ENCODE measurements around the gene POPDC3. TPM values are rescaled to one million over a fixed set of nuclear protein-coding genes. Genes with fewer than 3 reads are reported as not detected.

POPDC3 gene
- total and polyA plus RNA-seq, 2 experiments from 2014 or later: 0.93 to 1.5 TPM

DNA sequence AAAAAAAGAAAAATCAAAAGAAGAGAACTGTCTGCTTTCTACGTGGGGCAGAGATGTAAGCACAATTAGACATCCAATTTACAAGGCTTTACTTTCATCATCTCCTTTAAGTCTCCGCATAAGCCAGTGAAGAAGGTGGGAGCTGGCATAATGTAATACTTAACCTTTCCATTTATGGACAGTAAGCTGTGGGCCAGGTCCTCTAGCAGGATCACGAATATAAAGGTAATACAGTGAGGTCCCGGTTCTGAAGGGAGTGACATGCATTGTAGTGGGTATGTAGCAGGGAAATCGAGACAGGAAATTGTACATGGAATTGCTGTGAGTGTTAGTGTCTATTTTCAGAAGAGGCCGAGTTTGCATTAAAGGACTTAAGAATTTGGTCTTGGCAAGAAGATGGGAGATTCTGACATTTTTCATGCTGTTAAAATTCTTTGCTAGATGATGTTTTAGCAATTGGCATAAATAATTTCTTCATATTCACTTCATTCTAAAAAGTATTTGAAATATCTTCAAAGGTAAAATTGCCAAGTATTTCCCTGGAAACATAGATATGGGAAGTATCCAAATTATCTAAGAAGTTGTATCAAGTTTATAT, 20.4 kb upstream of the POPDC3 start:
- Histone ChIP-seq H3K36me3 (replicated peaks; ENCODE audit: insufficient read depth, low read depth) (no peaks in the 10 kb centered on the region), H3K4me1 (ENCODE audit: insufficient read depth) (no peaks in the 10 kb centered on the region), H3K9me3 (ENCODE audit: low read depth) (no peaks in the 10 kb centered on the region), H3K4me2 (no peak overlapping the region), H3K27ac (no peak overlapping the region), H3K9me2 (replicated peaks; ENCODE audit: insufficient read depth) (no peaks in the 10 kb centered on the region), H2AFZ (no peak overlapping the region), H4K20me1 (ENCODE audit: insufficient read depth, poor library complexity, severe bottlenecking) (no peaks in the 10 kb centered on the region), H3K79me2 (no peaks in the 10 kb centered on the region), H3K4me3 (no peak overlapping the region), H3K27me3 (no peaks in the 10 kb centered on the region)
- no peak for TF ChIP-seq EZH2phosphoT487 (IDR thresholded peaks at IDR 0.05; ENCODE audit: low read depth, severe bottlenecking, unreplicated experiment)
- no peak for TF ChIP-seq CTCF (IDR thresholded peaks at IDR 0.05; ENCODE audit: poor library complexity)
- no peak for TF ChIP-seq EZH2 (IDR thresholded peaks at IDR 0.05; ENCODE audit: borderline replicate concordance)
- DNase-seq (ENCODE audit: low spot score): no peak
- WGBS (ENCODE audit: low lambda C conversion rate, missing lambda C conversion rate): 87% methylated on average over 6 of the region's 6 CpGs

DNA sequence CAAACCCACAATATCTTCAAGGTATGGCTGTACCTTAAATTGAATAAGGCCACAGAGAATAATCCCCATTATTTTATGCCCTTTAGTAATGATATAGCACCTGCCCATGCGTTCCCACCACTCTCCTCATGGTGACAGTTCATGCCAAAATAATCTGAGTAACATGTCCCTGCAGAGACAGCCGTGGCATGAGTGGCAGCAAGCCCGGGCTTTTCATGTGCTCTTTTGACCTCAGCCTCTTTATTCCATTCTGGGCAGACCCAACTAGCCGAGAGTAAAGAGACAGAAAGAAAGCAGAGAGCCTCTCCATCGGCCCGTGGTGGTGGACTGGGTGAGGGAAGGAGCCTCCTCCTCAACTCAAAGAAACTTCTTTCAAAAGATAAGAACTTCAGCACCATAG, 19.9 kb upstream of the POPDC3 start:
- no peak overlapping the region for H3K27ac ChIP-seq
- no peaks in the 10 kb centered on the region for H3K9me3 ChIP-seq (ENCODE audit: low read depth)
- H3K4me3 ChIP-seq: no peak overlapping the region
- no peaks in the 10 kb centered on the region for H3K9me2 ChIP-seq (replicated peaks; ENCODE audit: insufficient read depth)
- no peaks in the 10 kb centered on the region for H3K4me1 ChIP-seq (ENCODE audit: insufficient read depth)
- H3K4me2 ChIP-seq: no peak overlapping the region
- no peak for TF ChIP-seq EZH2 (IDR thresholded peaks at IDR 0.05; ENCODE audit: borderline replicate concordance)
- TF ChIP-seq CTCF (IDR thresholded peaks at IDR 0.05; ENCODE audit: poor library complexity): no peak
- TF ChIP-seq EZH2phosphoT487 (IDR thresholded peaks at IDR 0.05; ENCODE audit: low read depth, severe bottlenecking, unreplicated experiment): no peak
- WGBS (ENCODE audit: low lambda C conversion rate, missing lambda C conversion rate): 65% methylated on average over 6 of the region's 6 CpGs
- no peaks in the 10 kb centered on the region for H3K79me2 ChIP-seq
- H4K20me1 ChIP-seq (ENCODE audit: insufficient read depth, poor library complexity, severe bottlenecking): no peaks in the 10 kb centered on the region
- no peak overlapping the region for H2AFZ ChIP-seq
- no peaks in the 10 kb centered on the region for H3K36me3 ChIP-seq (replicated peaks; ENCODE audit: insufficient read depth, low read depth)
- no peak for DNase-seq (ENCODE audit: low spot score)
- H3K27me3 ChIP-seq: no peaks in the 10 kb centered on the region

DNA sequence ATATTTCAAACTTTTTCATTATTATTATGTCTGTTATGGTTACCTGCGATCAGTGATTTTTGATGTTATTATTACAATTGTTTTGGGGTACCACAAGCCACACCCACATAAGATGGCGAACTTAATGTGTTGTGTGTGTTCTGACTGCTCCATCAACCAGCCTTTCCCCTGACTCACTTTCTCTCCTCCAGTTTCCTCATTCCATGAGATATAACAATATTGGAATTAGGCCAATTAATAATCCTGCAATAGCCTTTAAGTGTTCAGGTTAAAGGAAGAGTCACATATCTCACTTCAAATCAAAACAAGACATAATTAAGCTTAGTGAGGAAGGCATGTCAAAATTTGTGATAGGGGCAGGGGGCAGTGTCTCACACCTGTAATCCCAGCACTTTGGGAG, 16.3 kb upstream of the POPDC3 start:
- Histone ChIP-seq H4K20me1 (ENCODE audit: insufficient read depth, poor library complexity, severe bottlenecking) (no peaks in the 10 kb centered on the region), H3K4me2 (no peak overlapping the region), H3K4me3 (no peak overlapping the region), H3K36me3 (replicated peaks; ENCODE audit: insufficient read depth, low read depth) (no peaks in the 10 kb centered on the region), H3K27me3 (no peaks in the 10 kb centered on the region), H3K9me3 (ENCODE audit: low read depth) (no peaks in the 10 kb centered on the region), H3K79me2 (no peaks in the 10 kb centered on the region), H3K27ac (no peak overlapping the region), H2AFZ (no peak overlapping the region), H3K4me1 (ENCODE audit: insufficient read depth) (no peaks in the 10 kb centered on the region), H3K9me2 (replicated peaks; ENCODE audit: insufficient read depth) (no peaks in the 10 kb centered on the region)
- 98% methylated on average over 2 of the region's 2 CpGs for WGBS (ENCODE audit: low lambda C conversion rate, missing lambda C conversion rate)
- DNase-seq (ENCODE audit: low spot score): no peak
- no peak for TF ChIP-seq CTCF (IDR thresholded peaks at IDR 0.05; ENCODE audit: poor library complexity)
- TF ChIP-seq EZH2 (IDR thresholded peaks at IDR 0.05; ENCODE audit: borderline replicate concordance): no peak
- no peak for TF ChIP-seq EZH2phosphoT487 (IDR thresholded peaks at IDR 0.05; ENCODE audit: low read depth, severe bottlenecking, unreplicated experiment)
